IPS-20b (cell line): ENCODE measurements around the gene FUT7.

Experiments
- H3K27ac ChIP-seq: one replicate; pipeline ENCODE4 v1.5.1; 2013; ENCODE audit warnings: low read length
- H3K27me3 ChIP-seq: 2 replicates; pipeline ENCODE4 v1.6.1; 2013; ENCODE audit warnings: mild to moderate bottlenecking, low read length, inconsistent platforms; ENCODE audit not compliant: insufficient read depth
- H3K36me3 ChIP-seq: 2 replicates; pipeline ENCODE4 v1.6.1; 2013; ENCODE audit warnings: low read depth, mild to moderate bottlenecking, inconsistent platforms, low read length, moderate library complexity; ENCODE audit not compliant: insufficient read depth
- H3K4me1 ChIP-seq: 2 replicates; pipeline ENCODE4 v1.6.1; 2013; ENCODE audit warnings: mild to moderate bottlenecking, control low read depth, inconsistent platforms, low read length, moderate library complexity; ENCODE audit not compliant: insufficient read depth
- H3K4me3 ChIP-seq: 2 replicates; pipeline ENCODE4 v1.5.1; 2013; ENCODE audit warnings: mild to moderate bottlenecking, low read length, inconsistent platforms
- H3K9ac ChIP-seq: 2 replicates; pipeline ENCODE4 v1.6.1; 2013; ENCODE audit warnings: low read depth, mild to moderate bottlenecking, inconsistent platforms, low read length, moderate library complexity
- H3K9me3 ChIP-seq: 2 replicates; pipeline ENCODE4 v1.6.1; 2013; ENCODE audit warnings: mild to moderate bottlenecking, low read depth, low read length, inconsistent platforms; ENCODE audit not compliant: insufficient read depth

Gene FUT7

GRCh38 chr9:137031904-137032640 is at the start of gene FUT7:
Gene FUT7, minus strand, starts transcription at chr9:137032088. Its CDS starts 97 bp downstream, at chr9:137031991.
- H3K27ac ChIP-seq, result no peak within 1 kb of the TSS
- H3K36me3 ChIP-seq, result no peaks in the 10 kb centered on the region
- H3K4me1 ChIP-seq, result no peaks in the 10 kb centered on the region
- H3K9me3 ChIP-seq, result no peaks in the 10 kb centered on the region
- H3K9ac ChIP-seq, result no peak within 1 kb of the TSS
- H3K27me3 ChIP-seq, result peaks cover 25% of the 10 kb centered on the region
- H3K4me3 ChIP-seq, result no peak within 1 kb of the TSS

- no peak overlapping the region for H3K9ac ChIP-seq
- H3K36me3 ChIP-seq, result no peaks in the 10 kb centered on the region
- H3K27me3 ChIP-seq, result peaks cover 53% of the 10 kb centered on the region
- no peak overlapping the region for H3K27ac ChIP-seq
- H3K4me3 ChIP-seq, result no peak overlapping the region
- no peaks in the 10 kb centered on the region for H3K9me3 ChIP-seq
- H3K4me1 ChIP-seq, result no peaks in the 10 kb centered on the region; the same call in 1 of the 2 replicates
Measured at GRCh38 chr9:137080260-137081122, 48.6 kb upstream of the FUT7 start.

GRCh38 chr9:137079401-137079787 is 47.5 kb upstream of the FUT7 start:
- Histone ChIP-seq H3K4me3 (no peak overlapping the region), H3K36me3 (no peaks in the 10 kb centered on the region), H3K4me1 (peaks cover 8% of the 10 kb centered on the region; the same call in 1 of the 2 replicates), H3K9me3 (no peaks in the 10 kb centered on the region), H3K27ac (no peak overlapping the region), H3K9ac (no peak overlapping the region), H3K27me3 (peaks cover 55% of the 10 kb centered on the region)

- H3K27me3 ChIP-seq, result peaks cover 59% of the 10 kb centered on the region
- no peaks in the 10 kb centered on the region for H3K36me3 ChIP-seq
- H3K9me3 ChIP-seq, result no peaks in the 10 kb centered on the region
- H3K4me1 ChIP-seq, result peaks cover 8% of the 10 kb centered on the region; the same call in 1 of the 2 replicates
- no peak overlapping the region for H3K9ac ChIP-seq
- peak overlapping the region; percentile 58 for H3K4me3 ChIP-seq
- H3K27ac ChIP-seq, result no peak overlapping the region
Measured at GRCh38 chr9:137078701-137079400, 47.0 kb upstream of the FUT7 start.

GRCh38 chr9:137077758-137078693 is 46.1 kb upstream of the FUT7 start:
- Histone ChIP-seq H3K4me1 (peaks cover 8% of the 10 kb centered on the region; the same call in 1 of the 2 replicates), H3K36me3 (no peaks in the 10 kb centered on the region), H3K27me3 (peaks cover 62% of the 10 kb centered on the region), H3K9ac (no peak overlapping the region), H3K4me3 (peak overlapping the region; percentile 58), H3K27ac (no peak overlapping the region), H3K9me3 (no peaks in the 10 kb centered on the region)

- H3K9ac ChIP-seq, result no peak within 1 kb of the TSS
- H3K27me3 ChIP-seq, result peaks cover 62% of the 10 kb centered on the region
- H3K9me3 ChIP-seq, result no peaks in the 10 kb centered on the region
- H3K4me3 ChIP-seq, result peak within 1 kb of the TSS; percentile 58
- peaks cover 8% of the 10 kb centered on the region; the same call in 1 of the 2 replicates for H3K4me1 ChIP-seq
- H3K27ac ChIP-seq, result no peak within 1 kb of the TSS
- no peaks in the 10 kb centered on the region for H3K36me3 ChIP-seq
Measured at GRCh38 chr9:137077010-137077747, 45.3 kb upstream of the FUT7 start, which contains the start of gene UAP1L1. Gene UAP1L1, plus strand, starts transcription at chr9:137077517. Its CDS starts 16 bp downstream, at chr9:137077533.

GRCh38 chr9:137076636-137077009 is 44.7 kb upstream of the FUT7 start:
- Histone ChIP-seq H3K27me3 (peaks cover 63% of the 10 kb centered on the region), H3K9ac (no peak overlapping the region), H3K9me3 (no peaks in the 10 kb centered on the region), H3K36me3 (no peaks in the 10 kb centered on the region), H3K4me1 (peaks cover 8% of the 10 kb centered on the region; the same call in 1 of the 2 replicates), H3K27ac (no peak overlapping the region), H3K4me3 (peak overlapping the region; percentile 48; the same call in 1 of the 2 replicates)

- H3K4me1 ChIP-seq, result peaks cover 12% of the 10 kb centered on the region
- H3K27me3 ChIP-seq, result peaks cover 65% of the 10 kb centered on the region
- H3K9ac ChIP-seq, result peak overlapping the region; percentile 55; the same call in 1 of the 2 replicates
- no peak overlapping the region for H3K27ac ChIP-seq
- no peak overlapping the region for H3K4me3 ChIP-seq
- no peaks in the 10 kb centered on the region for H3K36me3 ChIP-seq
- no peaks in the 10 kb centered on the region for H3K9me3 ChIP-seq
Measured at GRCh38 chr9:137075275-137075775, 43.4 kb upstream of the FUT7 start.

GRCh38 chr9:137074657-137075274 is 42.9 kb upstream of the FUT7 start:
- Histone ChIP-seq H3K4me1 (peaks cover 12% of the 10 kb centered on the region), H3K4me3 (no peak overlapping the region)

GRCh38 chr9:137073992-137074399 is 42.1 kb upstream of the FUT7 start:
- Histone ChIP-seq H3K27me3 (peaks cover 59% of the 10 kb centered on the region), H3K4me1 (peaks cover 12% of the 10 kb centered on the region), H3K9me3 (no peaks in the 10 kb centered on the region), H3K27ac (no peak overlapping the region), H3K36me3 (no peaks in the 10 kb centered on the region), H3K9ac (no peak overlapping the region), H3K4me3 (no peak overlapping the region)

More at GRCh38 chr9:137074657-137075274, 42.9 kb upstream of the FUT7 start:
- Histone ChIP-seq H3K9ac (peak overlapping the region; percentile 55; the same call in 1 of the 2 replicates), H3K36me3 (no peaks in the 10 kb centered on the region), H3K9me3 (no peaks in the 10 kb centered on the region), H3K27ac (no peak overlapping the region), H3K27me3 (peaks cover 59% of the 10 kb centered on the region)
